GM18520 (cell line): ENCODE results near the gene ALDH1L2.
"Not testable (repeated sequence)": the region's sequence is repeated elsewhere in the genome, so short reads cannot be mapped to it uniquely, and the experiment has no call there.

Experiments
- ATAC-seq: cut with Tn5 transposase; IDR thresholded peaks from one replicate; pipeline ENCODE4 v1.9.1; 2021; ENCODE audit not compliant: unreplicated experiment

Gene ALDH1L2

DNA sequence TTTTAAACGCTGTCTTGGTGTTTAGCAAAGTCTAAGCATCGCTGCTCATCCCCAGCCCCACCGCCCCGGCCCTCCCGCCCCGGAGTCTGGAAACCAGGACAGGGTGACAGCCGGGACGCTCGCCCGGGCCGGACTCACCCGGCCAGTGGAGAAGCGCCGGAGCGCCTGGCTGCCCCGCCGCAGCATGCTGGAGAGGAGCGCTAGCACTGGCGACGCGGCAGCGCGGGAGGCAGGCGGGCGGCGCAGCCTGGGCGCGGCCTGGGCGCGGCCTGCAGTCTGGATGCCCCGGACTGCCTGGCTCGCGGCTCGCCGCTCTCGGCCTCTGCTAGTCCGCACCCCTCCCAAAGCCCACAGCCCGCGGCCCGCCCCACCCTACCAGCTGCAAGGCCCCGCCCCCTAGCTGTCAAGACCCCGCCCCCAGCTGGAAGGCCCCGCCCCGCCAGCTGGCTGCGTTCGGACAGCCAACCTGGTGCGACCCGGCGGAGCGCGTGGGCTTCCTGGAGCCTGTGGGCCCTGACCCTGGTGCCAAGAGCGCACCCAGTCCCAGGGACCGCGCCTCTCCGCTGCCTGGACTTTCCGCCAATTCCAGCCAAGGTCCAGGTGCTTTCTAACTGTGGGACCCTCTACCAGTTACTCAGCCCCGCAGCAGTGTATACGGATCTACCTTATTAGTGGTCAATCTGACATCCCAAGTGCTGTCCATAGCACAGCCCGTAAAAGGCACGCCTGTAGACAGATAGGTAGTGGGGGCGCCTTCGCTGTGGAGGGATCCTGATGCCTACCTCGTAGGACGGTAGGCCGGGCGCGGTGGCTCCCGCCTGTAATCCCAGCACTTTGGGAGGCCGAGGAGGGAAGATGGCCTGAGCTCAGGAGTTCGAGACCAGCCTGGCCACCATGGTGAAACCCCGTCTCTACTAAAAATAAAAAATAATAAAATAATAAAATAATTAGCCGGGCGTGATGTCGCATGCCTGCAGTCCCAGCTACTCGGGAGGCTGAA, at the start of gene ALDH1L2:
Gene ALDH1L2 (minus strand): TSS at position 208 of the 1,000 bp plus-strand sequence. CDS start 22 bp downstream, at position 186.
- ATAC-seq: no peak

DNA sequence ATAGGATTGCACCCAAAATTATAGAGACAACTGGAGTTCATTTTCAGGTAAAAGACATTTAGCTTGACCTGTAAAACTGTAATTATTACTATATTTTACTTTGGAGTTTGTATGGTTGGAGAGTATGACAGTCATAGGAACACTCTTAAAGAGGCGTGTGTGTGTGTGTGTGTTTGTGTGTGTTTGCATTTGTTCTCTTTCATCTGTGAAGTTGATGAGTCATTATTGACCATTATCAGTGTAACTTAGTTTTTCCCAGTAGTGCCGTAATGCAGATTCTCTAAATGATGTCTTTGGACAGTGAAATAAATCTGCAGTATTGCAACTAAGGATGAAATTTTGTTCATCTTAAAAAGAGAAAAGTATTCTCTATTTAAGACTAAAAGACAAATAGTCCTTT, 36.3 kb upstream of the ALDH1L2 start:
- no peak for ATAC-seq

DNA sequence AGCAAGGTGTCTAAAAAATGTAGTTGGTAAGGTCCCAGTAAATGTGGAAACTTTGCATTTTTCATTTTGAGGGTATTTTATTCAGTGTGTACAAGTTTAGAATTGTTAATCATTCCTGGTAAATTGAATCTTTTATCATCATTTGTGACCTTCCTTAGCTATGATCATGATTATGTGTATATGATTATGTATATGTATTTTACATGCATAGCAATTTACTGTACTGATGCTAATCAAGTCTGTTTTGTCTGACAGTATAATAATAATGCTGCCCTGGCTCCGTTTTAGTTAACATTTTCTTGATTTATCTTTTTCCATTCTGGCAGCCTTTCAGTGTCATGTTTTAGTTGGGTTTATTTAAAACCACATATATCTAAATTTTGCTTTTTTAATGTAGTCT, 32.7 kb upstream of the ALDH1L2 start:
- no peak for ATAC-seq

DNA sequence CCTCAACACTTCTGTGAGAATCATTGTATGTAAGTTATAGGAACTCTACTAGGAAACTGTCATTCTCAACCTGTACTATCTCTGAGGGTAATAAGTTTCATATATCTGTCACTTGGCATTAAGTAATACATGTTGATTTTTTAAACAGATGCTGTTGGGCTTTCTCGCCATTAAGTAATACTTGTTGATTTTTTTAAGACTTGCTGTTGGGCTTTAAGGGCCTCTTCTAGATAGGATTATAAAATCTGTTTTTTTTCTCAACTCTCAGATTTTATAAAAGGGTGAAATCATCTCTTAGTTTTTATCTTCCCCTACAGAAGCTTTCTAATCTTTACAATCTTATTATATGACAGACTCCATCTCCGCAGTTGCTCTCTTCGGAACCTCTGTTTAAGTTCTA, 28.8 kb upstream of the ALDH1L2 start:
- no peak for ATAC-seq

DNA sequence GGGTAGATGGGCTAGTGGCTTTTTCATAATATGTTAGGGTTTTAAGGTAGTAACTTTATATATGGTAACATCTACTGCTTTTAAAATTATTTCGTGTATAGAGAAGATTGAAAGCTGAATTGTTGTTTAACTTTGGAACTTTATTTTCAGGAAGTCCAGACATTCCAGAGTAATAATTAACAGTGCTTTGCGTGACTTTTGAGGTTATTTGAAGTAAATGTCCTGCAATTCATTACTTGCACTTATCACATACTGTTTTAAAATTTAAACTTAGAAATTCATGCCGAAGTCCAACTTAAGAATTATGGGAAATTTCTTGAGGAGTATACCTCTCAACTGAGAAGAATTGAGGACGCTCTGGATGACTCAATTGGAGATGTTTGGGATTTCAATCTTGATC, 26.6 kb upstream of the ALDH1L2 start:
- ATAC-seq: no peak

DNA sequence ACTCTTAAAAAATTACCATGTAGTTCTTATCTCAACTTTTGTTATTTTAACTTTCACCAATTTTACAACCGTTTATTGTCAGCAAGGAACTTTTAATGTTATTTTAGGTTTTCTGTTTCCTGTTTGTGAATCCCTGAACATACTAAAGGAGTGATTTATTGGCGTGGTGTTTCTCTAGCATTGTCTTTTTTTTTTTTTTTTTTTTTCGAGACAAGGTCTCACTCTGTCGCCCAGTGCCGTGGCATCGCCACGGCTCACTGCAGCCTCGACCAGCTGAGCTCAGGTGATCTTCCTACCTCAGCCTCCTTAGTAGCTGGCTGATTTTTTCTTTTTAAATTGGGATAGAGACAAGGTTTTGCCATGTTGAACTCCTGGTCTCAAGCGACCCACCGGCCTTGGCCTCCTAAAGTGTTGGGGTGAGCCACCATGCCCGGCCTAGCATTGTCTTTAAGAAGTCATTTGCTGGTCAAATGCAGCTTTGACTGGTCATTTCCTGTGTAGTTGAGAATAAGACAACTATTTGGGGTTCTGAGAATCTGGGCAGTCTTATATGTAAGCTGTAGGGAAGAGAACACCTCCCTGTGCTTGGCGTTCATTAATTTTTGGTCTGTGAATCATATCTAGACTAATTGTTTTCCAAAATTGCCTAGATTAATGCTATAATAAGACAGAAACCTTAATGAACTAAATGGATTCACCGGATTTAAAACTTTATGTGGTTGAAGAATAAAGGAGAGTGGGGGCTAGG, 25.4 kb upstream of the ALDH1L2 start:
- no peak for ATAC-seq

DNA sequence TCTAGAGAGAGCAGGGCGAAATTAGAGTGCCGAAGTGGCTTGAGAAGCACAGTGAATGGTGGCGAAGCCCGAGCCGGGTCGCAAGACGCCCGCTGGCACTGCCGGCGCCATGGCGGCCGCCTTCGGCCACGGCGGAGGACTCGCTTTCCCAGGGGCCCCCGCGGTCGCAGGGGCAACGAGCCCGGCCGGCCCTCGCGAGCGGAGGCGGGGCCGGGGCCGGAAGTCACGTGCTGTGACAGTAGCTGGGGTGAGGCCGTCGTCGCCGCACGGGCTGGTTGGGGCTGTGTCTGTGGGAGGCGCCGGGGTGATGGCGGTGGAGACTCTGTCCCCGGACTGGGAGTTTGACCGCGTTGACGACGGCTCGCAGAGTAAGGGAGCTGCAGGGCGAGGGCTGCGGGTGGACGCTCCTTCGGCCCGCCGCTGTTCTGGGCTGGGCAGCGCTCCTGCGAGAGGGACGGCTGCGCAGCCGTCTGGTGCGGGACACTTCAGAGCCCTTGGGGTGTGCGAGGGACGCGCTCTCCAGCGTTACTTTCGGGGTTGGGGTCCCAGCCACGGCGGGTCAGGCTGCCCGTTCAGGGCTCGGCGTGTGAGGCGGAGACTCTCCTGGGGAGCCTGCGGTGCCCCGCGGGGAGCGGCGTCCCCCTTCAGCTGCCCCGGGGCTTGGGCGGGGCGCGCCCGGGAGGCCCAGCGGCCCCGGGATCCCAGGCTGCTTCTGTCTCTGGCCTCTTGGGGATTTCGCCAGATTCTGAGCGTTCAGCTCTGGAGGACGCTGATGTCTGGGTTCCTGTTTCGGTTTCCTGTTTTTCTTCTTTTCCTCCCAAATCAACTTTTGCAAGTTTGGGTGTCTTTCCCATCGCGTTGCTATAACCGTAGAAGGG, 23.5 kb upstream of the ALDH1L2 start, which contains the start of gene WASHC4:
Gene WASHC4 (plus strand): TSS at position 238 of the 878 bp plus-strand sequence. CDS start 70 bp downstream, at position 308.
- ATAC-seq: peak; percentile 84

DNA sequence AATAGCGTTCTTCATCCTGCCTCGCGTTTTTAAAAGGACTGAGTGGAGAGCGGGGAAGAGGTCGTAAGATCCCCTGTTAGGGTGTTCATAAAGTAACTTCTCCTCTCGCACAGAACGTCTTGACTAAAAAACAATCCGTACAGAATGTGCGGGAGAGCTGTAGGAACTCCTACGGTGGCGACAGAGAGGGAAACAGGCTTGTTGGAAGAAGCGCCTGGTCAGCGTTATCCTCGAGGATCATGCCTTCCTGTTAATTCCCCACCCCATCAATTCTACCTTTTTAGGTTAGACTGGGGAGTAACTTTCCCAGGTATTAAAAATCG, 22.9 kb upstream of the ALDH1L2 start:
- no peak for ATAC-seq

DNA sequence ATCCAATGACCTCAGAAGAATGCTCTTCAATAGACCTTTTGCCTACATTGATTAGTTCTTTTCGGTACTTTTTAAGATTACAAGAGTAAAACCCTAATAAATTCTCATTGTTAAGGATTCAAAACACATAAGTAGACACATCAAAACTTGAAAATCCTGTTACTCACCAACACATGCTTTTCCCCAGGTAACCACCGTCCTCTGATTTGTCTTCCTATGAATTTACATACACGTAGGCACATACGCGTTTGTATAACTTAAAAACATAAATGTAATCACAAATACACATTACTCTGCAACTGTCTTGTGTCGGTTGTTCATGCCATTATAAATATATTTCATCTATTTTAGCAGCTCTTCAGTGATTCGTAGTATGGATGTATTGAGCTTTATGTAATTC, 22.4 kb upstream of the ALDH1L2 start:
- no peak for ATAC-seq

DNA sequence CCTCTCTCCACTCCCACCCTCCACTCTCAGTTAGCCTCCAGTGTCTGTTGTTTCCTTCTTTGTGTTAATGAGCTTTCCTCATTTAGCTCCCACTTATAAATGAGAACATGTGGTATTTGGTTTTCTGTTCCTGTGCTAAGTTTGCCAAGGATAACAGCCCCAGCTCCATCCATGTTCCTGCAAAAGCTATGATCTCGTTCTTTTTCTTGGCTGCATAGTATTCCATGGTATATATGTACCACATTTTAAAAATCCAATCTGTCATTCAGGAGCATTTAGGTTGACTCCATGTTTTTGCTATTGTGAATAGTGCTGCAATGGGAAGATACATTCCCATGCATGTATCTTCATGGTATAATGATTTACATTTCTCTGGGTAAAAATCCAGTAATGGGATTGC, 20.5 kb upstream of the ALDH1L2 start:
- ATAC-seq: no peak

DNA sequence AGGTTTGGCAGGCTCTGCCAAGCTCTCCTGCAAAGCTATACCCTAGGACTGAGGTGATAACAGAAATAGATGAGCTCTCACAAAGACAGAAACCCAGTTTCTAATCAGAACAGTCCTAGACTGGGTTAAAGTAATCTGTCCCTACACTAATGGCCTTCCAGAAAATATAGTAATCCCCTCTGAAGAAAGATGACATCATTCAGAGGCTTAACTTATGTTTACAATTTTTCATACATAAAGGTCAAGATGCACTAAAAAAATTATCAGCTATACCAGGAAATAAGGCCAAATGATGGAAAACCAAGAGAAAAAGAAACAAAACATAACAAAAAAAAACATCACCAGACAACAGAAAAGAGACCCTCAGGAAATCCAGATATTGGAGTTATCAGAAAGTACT, 18.4 kb upstream of the ALDH1L2 start:
- no peak for ATAC-seq

DNA sequence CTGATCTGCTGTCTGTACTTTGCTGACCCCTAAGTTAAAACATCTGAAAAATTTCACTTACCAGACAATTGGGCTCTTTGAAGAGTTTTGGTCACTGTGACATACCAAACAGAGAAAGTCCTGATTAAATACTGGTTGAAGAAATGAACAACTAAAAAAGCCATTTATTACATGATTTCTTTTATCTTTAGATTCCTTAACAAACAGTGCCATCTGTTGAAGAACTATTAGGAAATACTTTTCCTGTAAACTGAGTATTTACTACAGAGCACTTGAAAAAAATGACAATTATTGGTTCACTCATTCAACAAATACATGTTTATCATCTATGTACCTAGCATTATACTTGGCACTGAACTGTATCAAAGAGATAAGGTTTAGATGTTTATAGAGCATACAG, 16.7 kb upstream of the ALDH1L2 start:
- no peak for ATAC-seq

DNA sequence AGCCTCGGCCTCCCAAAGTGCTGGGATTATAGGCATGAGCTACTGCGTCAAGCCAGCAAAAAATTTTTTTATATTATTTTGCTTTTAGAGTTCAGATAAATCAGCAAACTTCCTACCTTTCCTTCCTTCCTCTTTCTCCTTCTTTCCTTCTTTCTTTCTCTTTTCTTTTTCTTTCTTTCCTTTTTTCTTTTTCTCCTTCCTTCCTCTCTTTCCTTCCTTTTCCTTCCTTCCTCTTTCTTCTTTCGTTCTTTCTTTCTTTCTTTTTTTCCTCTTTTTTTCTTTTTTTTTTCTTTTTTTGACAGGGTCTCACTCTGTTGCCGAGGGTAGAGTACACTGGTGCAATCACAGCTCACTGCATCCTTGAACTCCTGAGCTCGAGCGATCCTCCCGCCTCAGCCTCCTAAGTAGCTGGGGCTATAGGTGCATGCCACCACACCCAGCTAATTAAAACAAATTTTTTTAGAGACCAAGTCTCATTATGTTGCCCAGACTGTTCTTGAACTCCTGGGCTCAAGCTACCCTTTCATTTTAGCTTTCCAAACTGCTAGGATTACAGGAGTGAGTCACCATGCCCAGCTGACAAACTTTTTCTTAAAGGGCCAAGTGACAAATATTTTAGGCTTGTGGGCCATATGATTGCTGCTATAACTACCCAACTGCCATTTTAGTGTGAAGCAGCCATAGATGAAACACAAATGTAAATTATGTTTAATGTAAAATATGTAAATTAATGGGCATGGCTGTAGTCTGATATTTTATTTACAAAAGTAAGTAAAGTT, 16.1 kb upstream of the ALDH1L2 start:
- no peak for ATAC-seq

DNA sequence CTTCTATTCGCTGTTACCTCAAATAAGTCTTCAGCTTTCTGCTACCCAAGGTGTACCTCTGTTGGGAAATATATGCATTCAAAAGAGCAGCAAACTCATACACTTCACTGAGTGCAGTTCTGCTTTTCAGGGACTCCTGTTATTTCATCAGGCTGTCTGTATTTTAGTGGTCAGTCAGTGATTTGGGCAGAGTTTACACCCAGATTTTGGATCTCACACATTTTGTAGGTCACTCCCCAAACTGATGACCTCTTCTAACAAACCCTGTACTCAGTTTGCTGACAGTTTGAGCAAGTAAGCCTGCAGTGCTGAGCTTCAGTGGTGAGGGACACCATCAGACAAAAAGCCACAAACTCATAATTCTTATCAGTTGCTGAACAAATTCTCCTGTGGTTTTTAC, 15.1 kb upstream of the ALDH1L2 start:
- no peak for ATAC-seq

DNA sequence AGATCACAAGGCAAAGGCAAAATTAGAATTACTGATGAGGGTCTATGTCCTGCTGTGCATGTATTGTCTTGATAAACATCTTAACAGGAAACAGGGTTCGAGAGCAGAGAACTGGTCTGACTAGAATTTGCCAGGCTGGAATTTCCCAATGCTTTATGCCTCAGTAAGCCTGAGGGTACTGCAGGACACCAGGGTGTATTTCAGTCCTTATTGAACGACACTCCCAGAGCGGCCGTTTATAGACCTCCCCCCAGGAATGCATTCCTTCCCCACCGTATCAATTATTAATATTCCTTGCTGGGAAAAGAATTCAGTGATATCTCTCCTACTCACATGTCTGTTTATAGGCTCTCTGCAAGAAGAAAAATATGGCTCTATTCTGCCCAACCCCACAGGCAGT, 11.1 kb upstream of the ALDH1L2 start:
- ATAC-seq: not testable (repeated sequence)

DNA sequence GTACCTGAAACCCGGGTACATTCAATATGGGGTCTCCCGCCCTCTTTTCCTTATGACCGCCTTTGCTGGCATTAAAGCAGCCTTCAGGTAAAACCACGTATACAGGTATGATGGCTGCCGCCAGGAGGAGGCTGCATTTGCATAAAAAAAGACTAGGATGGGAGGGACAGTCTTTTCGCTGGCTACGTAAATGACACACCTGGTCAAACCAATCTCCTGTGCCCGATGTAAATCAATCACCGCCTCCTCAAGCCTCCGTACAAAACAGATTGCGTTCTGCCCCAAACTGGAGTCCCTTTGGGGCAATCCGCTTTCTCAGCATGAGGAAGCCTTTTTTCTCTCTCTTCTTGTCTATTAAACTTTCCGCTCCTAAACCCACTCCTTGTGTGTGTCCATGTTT, 8.1 kb upstream of the ALDH1L2 start:
- no peak for ATAC-seq

DNA sequence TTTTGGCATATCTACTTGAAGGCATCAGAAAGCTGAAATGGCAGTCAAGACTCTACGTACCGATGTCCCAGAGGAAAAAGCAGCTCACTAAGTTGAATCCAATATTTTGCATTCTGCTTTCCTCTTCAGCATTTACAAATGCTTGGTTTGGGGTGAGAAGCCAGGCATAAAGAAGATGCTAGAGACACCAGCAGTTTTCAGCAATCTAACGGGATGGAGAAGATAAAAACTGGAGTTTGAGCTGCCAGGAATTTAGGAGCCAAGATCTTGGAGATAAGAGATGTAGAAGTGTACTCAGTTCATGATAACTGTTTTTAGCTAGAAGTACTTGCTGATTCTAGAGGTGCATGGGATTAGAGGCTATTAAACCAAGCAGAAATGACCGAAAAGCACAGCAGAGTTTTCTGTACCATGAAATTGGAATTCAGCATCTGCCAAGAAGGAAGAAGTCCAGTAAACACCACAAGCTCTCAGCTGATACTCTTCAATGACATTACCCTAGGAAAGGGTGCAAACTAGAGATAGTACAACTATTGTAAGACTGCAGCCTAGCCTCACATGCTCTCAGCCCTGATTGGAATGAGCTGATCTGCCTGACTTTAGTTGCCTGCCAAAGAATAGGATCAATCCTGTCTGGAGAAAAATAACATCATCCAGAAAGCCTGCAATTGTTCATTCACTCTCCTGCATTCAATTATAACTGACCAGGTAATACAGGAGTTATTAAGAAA, 7.4 kb upstream of the ALDH1L2 start:
- no peak for ATAC-seq

DNA sequence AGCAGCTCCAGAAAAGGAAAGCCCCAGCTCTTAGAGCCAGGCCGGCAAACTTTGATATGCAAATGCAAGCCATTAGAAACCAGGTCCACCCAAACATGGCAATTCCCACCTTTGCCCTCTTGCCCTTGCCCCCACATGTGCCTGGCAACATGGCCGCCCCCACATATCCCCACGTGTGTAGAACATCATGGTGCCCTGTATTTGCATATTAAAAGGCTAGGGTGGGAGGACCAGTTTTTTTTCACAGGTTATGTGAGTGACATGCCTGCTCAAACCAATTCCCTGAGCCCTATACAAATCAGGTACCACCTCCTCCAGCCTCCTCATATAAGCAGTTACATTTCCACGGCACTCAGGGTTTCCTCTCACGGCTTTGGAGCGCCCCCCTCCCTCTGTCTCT, 6.1 kb upstream of the ALDH1L2 start:
- ATAC-seq: no peak

DNA sequence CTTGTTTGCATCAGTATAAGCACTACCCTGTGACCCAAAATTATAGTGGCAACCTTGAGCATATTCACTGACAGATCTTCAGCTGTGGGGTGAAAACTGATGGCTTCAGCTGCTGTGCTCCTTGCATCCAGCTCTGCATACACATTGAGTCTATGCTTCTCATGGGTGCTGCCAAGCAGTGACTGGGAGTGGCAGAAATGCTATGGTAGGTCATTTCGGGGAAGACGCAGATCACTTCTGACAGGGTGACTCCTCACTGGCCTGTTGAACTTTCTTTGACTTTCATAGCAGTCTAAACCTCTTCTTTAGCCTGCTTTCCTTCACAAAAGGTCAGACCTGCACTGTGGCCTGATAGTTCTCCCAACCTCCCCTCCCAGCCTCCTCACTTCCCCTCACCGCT, 5.6 kb upstream of the ALDH1L2 start:
- ATAC-seq: no peak

DNA sequence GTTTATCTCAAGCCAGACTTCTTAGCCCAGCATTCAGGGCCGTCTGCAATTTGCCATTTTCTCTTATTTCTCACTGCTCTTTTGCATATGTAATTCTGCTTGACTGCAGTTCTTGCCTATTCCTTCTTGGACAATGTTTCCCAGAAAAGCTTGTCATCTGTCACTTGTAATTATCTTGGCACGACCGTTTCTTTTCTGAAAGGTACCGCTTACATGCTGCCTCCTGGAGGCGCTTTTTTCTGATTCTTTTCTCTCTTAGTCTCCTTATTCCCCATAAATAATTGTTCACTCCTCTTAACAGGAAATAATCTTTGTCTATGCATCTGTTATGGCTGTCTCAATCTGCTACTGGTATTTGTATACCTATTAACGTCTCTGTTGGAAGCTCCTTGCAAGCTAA, 1.2 kb upstream of the ALDH1L2 start:
- ATAC-seq: no peak
